ENCODE results near the gene KREMEN2.

Gene KREMEN2

GRCh38 chr16:3007957-3008689 lies 44.0 kb downstream of the KREMEN2 start:
- no peak for DNase-seq

- no peak for DNase-seq
These were observed 44.6 kb downstream of the KREMEN2 start for GRCh38 chr16:3008690-3009037.

DNA sequence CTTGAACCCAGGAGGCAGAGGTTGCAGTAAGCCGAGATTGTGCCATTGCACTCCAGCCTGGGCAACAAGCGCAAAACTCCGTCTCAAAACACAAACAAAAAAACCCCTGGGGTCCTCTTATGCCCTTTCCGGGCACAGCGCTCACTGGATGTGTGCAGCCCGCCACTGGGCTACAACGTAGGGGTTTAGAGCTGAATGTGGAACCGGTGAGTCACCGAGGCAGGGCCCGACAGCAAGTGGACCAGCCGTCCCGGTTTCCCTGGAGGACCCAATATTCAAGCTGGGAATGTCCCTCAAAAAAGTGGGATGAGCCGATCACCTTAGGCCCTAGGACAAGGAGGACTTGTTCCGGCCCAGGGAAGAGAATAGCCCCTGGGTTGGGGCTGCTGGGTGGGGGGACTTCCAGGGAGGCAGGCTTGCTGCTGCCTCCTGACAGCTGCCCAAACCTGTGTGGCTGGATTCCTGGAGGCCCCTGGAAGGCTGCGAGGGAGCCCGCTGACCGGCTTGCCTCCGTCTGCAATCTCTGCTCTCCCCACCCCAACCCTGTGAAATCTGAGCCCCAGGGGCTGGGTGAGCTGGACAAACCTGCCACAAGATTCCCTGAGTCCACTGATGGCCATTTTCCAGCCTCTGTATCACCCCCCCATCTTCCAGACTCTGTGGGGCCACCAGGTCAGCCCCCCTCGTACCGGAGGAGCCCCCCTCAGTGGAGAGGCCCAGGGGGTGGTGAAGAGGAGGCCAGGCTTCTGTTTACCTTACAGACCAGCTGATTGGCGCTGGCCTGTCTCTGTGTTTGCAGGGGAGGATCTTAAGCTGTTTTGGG lies 45.7 kb downstream of the KREMEN2 start:
- DNase-seq, result no peak

DNA sequence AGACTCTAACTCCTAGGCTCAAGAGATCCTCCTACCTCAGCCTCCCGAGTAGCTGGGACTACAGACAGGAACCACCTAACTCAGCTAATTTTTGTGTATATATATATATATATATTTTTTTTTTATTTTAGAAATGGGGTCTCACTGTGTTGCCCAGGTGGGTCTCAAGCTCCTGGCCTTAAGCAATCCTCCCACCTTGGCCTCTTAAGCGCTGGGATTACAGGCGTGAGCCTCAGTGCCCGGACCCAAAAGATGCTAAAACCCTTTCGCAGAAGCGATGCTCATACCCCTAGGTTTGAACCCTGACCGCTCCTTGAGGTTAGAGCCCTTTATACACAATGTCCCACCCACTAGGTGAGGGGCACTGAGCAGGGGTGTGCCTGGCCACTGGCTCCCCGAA lies 46.4 kb downstream of the KREMEN2 start:
- no peak for DNase-seq

DNA sequence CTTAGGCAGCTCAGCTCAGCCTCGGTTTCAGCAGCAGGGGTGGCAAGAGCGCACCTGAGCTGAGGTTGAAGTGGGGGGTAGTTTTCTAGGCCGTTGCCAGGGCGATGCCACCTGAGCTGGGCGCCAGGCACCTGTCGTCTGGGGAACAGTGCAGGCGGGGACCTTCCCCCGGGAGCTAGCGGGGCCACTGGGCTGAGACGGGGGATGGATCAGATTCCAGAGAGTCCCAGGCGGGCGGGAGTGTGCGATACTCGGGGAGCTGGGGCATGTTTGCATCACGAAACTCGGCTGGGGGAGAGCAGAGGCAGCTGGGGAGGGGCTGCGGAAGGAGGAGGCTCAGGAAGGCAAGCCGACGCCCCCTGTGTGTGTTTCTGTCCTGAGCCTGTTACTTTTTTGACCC lies 48.2 kb downstream of the KREMEN2 start:
- no peak for DNase-seq

- no peak for DNase-seq
These were observed 48.8 kb downstream of the KREMEN2 start, which contains the start of gene CLDN9 for GRCh38 chr16:3012828-3013420. Gene CLDN9, plus strand, starts transcription at chr16:3012923. Its CDS starts 440 bp downstream, at chr16:3013363.

GRCh38 chr16:3013491-3013951 lies 49.4 kb downstream of the KREMEN2 start:
- DNase-seq, result no peak

- no peak for DNase-seq
These were observed 50.1 kb downstream of the KREMEN2 start for GRCh38 chr16:3013998-3014690.

DNA sequence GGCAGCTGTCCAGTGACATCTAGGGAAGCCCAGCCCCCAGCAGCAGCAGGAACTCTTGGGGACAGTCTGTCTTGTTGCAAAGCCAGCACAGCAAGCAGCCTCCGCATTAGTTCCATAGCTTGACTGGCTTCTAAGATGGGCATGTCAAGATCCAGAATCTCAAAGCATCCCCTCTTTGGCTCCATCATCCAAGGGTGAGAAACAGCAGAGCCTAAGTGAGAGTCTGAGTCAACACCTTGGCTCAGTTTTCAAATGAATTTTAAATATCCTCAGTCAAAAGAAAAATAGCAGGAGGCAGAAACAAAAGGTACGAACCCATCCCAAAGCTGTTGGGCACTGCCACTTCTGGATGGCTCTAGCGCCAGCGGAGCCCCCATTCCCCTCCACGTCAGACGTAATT lies 50.9 kb downstream of the KREMEN2 start:
- DNase-seq, result no peak

DNA sequence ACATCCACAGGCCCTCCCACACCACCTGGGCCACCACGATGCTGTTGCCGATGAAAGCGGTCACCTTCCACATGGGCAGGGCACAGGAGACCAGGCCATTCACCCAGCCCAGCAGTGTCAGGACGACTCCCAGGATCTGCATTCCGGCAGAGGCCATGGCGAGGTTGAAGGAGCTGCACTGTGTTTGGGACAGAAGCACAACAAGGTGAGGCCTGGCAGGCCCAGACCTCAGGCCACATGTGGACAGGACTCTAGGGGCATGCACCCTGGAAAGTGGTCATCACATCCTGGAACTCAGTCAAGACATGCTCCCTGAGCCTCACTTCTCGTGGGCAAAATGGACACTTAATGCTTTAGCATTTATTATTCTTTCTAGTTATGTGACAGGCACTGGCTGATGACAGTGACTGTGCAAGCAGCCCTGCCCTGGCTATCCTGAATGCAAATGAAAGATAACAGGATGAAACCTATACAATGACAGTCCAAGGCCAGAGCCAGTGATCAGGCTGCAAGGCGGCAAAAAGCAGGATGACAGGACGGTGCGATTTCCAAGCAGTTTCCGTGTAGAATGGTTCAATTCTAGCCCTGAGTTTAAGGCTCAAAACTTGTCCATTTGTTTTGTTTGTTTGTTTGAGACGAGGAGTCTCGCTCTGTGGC lies 51.9 kb downstream of the KREMEN2 start:
- DNase-seq, result no peak

DNA sequence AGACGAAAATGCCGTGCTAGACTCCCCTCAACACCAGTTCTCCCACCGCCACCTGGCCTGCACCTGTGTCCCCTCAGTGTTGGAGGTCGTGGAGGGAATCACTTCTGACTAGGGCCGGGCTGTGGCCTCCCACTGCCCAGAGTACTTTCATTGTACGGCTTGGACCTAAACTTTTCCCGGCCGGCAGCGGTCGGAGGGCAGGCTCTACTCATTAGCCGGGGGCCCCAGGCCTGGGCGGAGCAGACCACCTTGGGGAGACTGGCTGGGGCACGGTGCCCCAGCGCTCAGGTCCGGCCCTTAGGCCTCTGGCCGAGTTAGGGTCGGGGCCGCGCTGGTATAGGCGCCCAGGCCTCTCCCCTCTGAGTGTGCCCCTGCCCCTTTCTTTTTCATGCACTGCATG lies 53.3 kb downstream of the KREMEN2 start:
- DNase-seq, result no peak

Data from NCI-H1694 treated with DMSO at 0.1 percent for 48 hours (cell line).